NCI-H446 (cell line): ENCODE results near the gene FBXO21.
"Not testable (repeated sequence)": the region's sequence is repeated elsewhere in the genome, so short reads cannot be mapped to it uniquely, and the experiment has no call there.

Source experiments
- DNase-seq, 2 experiments: peaks; one replicate each; lab custom pipeline; 2025; lab: John Stamatoyannopoulos, UW

The FBXO21 gene, protein sequence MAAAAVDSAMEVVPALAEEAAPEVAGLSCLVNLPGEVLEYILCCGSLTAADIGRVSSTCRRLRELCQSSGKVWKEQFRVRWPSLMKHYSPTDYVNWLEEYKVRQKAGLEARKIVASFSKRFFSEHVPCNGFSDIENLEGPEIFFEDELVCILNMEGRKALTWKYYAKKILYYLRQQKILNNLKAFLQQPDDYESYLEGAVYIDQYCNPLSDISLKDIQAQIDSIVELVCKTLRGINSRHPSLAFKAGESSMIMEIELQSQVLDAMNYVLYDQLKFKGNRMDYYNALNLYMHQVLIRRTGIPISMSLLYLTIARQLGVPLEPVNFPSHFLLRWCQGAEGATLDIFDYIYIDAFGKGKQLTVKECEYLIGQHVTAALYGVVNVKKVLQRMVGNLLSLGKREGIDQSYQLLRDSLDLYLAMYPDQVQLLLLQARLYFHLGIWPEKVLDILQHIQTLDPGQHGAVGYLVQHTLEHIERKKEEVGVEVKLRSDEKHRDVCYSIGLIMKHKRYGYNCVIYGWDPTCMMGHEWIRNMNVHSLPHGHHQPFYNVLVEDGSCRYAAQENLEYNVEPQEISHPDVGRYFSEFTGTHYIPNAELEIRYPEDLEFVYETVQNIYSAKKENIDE

DNA sequence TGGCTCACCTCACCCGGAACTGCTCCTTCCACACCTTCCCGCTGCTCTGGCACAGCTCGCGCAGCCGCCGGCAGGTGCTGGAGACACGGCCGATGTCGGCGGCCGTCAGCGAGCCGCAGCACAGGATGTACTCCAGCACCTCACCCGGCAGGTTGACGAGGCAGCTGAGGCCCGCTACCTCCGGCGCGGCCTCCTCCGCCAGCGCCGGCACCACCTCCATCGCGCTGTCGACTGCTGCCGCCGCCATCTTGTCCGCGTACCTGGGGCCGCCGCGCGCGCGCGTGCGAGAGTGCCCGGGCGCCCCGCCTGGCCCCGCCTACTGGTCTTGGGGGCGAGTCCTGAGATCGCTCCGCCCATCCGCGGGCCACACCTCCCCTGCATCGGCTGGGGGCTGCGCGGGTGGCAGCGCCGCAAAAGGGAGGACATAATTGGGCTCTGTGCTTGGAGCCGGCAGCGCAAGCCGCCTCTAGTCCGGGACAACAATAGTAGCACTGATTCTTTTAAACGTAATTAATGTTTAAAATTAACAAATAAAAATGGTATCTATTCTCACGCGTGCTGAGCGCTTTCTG is at the start of gene FBXO21:
Gene FBXO21 (minus strand): TSS at position 261 of the 572 bp plus-strand sequence. CDS start 14 bp downstream, at position 247.
- DNase-seq = peak; percentile 59 to 93

DNA sequence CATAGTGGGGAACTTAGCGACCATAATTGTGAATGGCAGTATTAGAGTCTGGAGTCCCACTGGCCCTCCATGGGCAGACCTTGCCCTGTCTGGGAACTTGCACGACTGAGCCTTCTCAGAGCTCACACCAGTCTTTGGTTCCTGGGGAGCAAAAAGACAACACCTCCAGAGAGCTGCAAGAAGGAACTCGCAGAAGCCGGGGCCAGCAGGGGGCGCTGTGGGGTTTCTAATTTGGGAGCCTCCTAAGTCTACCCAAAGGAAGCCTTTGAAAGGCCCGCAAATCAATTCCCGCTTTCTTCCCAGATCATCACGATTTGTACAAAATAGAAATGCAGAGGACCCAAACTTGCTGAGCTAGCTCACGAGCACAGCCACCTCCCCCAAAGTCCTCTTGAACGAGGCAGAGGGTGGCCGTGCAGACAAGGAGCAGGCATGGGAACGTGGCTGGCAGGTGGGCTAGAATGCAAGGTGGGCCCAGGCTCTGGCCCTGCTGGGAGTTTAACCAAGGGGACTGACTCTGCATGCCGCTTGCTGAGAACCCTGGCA is 46.3 kb upstream of the FBXO21 start:
- DNase-seq = peak; percentile 19 to 68

DNA sequence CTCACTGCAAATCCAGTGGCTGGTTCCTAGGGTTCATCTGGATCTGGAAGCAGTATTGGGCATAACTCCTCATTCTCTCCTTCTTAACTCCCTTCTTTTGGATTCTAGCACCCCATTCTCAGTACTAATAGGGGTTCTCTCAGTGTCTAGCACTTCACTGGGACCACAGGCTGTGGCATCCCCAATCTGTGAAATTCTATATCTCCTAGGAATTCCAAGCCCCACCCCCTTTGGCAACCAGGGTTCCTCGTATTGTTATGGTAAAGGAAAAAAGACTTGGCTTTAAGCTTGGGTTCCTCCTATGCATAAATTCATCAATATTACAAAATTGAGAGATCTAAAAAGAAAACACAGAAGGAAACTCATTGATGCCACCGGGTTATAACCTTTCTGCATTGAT is 45.0 kb upstream of the FBXO21 start:
- DNase-seq = no peak

DNA sequence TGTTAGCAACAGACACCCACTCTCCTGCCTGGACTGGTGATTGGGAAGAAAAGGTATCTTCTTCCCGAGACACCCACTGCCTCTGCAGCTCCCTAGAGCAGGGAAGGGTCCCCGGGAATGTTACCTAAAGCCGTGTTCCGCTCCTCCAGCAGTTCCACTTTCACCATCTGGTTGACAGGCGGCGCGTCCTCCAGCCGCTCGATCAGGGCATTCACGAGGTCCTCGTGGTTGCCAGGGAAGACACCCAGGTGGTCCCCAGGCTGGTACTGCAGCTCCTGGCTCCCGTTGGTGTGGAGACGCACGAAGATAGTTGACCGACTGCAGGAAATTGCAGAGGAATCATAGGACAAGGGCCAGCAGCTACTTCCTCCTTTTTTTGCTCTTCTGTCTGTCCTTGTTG is 44.2 kb upstream of the FBXO21 start:
- no peak for DNase-seq

DNA sequence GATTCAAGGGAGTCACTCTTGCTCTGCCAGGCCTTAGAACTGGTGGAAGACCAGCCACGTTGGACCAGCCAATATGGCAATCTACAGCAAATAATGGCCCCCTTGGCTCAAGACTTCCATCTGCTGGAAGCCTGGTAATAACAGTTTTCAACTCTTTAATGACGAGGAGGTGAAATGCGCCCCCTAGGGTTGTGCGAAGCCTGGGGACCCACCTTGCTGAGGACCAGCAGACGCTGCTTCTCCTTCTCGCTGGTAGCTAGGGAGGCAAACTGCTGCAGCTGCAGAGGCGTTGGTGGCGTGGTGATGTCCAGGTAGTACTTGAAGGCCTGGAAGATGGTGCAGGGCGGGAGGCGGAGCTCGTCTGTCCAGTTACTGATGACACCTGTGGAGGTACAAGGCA is 41.5 kb upstream of the FBXO21 start:
- no peak for DNase-seq

DNA sequence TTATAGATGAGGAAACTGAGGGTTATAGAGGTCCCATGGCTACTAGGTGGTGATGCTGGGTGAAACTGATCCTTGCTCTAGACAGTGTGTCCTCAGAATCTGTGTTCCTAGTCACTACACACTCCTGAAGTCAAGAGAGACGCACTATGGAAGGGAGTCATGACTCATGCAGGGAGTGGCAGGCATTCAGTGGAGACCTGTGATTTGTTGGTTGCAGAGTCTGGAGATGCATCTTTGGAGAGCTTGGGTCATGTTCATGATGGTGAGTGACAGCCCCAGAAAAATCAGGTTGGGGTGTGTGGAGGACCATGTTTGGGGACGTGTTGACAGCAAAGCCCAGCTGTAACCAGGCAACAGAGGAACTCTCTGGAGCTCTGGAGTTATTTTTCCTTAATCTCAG is 38.0 kb upstream of the FBXO21 start:
- no peak for DNase-seq

DNA sequence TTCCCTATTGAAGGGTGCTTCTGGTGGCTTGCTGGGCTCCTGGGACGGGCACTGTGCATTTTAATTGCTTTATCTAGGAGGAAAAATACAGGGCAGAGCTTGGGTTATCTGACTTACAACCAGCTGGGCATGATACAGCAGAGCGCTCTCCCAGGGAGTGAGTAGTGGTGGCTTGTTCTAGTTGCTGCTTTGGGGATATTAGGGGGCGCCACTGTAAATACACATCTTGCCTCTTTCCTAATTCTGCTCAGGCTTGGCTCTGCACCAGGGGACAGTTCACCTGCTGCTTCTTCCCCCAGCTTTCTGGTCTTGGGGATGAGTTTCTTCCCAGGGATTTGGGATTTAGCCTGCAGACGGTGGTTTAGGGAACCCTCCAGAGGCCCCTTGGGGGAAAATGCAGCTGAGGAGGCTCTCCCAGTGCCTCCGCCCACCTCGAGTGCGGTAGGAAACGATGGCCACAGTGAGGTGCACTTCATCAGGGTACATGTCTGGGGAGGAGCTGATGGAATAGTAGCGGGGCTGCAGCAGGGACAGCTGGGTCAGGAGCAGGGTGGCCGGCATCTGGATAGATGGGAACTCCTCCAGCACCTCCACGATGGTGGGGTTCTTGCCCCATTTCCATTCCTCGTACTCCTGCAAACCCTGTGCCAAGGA is 36.9 kb upstream of the FBXO21 start:
- no peak for DNase-seq

DNA sequence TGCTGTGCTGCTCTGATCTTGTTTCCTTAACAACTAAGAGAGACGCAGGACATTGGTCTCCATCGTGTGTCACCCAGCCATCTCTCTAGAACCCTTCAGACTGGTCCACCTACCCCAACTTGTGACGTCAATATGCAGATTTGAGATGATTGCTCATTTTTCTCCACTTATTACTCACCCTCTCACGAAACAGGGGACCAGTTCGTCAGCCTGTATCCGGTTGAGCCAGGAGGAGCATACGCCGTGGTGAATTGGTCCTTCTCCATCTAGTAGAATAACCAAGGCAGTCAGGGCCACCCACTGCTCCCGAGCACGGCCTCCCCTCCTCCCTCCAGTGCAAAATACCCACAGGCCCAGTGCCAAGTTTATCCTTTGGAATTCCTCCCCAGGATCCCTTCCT is 36.2 kb upstream of the FBXO21 start:
- DNase-seq = no peak

DNA sequence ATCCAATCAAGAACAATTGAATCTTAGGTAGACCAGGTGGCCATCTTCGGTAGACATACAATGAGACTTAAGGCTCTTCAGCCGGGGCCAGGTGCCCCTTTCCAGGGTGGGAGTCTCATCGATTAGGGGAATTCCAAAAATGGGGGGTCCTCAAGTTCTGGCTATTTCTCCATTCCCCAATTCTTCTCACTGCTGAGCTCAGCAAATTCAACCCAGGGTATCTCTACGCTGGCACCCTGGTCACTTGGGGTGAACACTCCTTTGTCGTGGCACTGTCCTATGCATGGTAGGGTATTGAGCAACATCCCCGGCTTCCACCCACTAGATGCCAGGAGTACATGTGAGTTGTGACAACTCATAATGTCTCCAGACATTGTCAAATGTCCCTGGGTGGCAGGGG is 34.9 kb upstream of the FBXO21 start:
- DNase-seq = no peak

DNA sequence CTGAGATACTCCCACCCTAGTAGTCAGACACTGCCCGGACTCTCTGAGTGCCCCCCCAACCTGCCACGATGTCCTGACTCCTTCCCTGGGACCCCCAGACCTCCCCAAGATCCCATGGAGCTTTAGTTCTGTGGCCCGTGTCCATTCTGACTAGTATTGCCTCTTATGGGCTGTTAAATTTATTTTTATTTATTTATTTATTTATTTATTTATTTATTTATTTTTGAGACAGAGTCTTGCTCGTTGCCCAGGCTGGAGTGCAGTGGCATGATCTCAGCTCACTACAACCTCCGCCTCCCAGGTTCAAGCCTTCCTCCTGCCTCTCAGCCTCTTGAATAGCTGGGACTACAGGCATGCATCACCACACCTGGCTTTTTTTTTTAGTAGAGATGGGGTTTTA is 30.7 kb upstream of the FBXO21 start:
- DNase-seq = not testable (repeated sequence)

DNA sequence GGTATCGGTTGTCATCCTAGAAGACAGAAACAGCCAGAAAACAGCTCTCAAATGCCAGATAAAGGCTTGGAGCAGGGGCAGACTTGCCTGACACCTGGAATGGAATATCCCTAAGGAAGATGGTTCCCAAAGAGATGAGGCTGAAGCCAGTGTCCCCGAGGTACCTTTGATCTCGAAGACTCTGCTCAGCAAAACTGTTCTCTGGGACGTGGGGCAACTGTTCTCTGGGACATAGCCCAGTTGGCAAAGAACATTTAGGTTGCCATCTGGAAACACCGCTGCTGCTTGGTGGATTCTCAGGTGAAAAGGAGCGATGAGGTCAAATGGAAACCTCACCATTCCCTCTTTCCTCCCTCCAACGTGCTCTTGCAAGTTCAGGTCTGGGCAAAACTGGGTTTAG is 27.9 kb upstream of the FBXO21 start:
- DNase-seq = no peak

DNA sequence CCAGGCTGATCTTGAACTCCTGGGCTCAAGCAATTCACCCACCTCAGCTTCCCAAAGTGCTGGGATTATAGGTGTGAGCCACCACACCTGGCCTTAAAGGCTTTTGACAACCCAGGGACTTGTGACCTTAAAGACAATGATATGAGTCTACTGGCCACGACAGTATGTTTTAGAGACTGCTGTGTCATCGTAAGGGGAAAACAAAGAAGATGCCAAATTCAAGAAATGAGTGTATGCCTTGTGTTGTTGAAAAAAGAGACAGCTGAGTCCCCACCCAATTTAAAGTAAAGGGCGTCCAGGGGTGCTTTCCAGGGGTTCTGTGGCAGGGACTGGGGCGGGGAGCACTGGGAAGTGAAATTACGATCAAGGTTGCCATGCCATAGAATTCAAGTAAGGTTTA is 26.4 kb upstream of the FBXO21 start:
- no peak for DNase-seq

DNA sequence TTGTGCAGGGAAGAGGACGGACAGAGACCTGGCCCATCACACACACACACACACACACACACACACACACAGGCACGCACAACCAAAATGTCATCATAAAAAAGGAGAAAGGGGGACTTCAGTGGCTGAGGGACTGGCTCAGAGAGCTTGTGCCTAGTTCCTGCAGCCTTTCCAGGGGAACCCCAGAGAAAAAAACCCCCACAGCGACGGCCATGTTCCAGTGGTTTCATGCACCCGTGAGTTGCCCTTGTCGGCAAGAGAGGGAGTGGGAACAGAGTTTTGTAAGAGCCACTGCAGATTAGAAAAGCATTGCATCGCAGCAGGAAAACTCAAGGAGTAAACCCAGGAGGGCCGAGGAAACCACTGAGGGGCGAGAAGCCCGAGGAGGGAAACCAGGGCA is 24.5 kb upstream of the FBXO21 start:
- DNase-seq = no peak

DNA sequence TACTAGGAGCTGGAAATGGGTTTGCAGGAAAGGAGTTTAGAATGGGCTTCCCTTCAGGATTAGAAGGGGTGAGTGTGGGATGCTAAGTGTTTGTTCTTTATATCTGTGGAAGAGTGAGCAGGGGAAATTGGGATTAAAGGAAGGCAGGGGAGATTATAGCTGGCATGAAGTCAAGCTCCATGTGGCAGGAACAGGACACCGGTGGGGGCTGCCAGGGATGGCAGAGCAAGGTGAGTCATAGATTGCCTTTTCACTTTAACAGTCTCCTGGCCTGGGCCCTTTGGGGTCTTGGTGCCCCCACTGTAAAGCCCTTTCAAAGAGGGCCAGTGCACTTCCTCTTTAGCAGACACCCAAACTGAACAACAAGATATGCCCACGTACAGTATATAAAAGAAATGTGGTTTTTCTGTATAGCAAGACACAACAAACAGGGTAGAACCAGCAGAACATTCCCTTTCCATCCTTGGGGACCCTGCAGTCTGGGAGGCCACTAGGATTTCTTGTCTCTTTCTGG is 23.1 kb upstream of the FBXO21 start:
- DNase-seq = no peak

DNA sequence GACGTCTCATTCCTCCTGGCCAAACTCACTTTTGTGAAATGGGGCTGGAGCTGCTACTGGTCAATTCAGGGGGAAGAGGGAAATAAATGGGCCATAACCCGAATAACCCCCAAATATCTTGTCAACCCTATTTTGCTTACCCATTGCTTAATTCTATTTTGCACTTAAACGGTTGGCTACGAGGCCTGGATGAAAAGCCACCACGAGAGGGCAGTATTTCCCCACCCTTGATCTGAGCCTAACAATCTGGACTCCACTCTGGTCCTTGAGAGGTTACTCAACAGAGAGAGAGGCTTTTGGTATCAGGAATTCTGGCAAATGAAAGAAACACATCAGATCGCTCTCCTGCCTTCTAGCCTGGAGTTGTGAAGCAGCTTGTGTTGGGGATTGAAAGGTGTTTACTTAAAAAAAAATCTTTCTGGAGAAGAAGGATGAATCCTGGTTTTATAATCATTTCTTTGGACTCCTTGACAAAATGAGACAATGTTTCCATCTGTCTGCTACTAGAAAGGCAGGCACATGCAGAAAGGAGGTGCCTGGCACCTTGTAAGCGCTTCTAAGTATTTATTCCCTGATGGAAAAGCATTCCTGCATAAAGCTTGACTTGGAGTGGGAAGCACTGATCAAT is 22.4 kb upstream of the FBXO21 start:
- DNase-seq = peak; percentile 70 to 73

DNA sequence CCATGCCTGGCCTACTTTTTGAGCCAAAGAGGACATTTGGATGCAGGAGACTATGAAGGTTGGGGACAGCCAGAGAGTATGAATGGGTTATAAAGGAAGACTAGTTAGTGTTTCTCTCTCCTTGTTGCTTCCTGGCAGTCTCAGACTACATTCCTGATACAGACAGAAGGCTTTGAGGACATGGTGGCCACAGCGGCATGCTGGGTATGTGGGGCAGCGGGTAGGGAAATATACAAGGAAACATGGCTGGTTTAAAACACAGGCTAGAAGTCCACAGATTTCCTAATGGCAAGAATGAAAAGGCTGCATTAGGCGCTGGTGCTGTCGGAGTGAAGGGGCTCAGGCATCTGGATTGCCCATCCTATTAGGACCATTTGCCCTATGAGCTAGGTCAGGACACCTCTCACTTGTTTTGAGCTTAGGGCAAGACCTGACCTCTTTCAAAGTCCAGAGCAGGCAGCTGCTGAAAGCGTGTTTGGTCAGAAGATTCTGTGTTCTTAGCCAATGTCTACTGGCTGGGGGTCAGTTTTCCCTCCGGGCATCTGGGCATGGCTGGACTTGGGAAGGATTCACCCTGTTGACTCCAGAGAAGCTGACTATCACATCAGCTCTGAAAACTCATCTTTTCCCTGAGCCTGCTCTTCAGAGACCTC is 20.1 kb upstream of the FBXO21 start:
- DNase-seq = no peak

DNA sequence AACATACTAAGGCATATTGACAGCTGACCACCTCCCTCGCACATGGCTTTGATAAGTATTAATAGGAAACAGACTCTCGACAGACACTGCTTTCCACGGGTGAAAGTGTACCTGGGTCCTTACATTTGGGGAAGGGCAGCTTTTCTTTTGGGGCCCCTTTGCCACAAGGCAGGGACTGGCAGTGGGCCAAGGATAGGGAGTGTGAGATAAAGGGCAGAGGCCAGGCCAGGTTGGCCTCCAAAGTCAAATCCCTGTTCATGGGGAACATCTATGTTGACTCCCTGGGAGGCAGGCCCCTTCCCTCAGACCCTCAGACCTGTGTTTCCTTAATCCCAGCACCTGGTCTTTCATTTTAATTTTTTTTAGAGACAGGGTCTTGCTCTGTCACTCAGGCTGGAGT is 19.4 kb upstream of the FBXO21 start:
- DNase-seq = no peak

DNA sequence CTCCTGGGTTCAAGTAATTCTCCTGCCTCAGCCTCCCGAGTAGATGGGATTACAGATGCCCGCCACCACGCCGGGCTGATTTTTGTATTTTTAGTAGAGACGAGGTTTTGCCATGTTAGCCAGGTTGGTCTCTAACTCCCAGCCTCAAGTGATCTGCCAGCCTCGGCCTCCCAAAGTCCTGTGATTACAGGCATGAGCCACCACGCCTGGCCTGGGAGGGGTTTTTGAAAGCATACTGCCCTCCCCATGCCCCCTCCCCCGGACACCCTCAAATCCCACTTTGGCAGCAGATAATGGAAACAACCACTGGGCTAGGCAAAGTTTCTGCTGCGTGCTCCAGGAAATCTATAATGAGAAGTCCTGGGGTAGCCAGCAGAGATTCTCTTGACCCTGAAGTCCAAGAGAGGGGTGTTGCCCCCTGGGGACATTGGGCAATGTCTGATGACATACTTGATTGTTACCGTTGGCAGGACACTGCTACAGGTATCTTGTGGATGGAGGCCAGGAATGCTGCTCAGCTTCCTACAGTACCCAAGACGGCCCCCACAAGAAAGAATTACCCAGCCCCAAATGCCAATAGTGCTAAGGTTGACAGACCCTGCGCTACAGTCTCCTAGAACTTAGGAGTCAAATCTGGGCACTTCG is 18.7 kb upstream of the FBXO21 start:
- no peak for DNase-seq

DNA sequence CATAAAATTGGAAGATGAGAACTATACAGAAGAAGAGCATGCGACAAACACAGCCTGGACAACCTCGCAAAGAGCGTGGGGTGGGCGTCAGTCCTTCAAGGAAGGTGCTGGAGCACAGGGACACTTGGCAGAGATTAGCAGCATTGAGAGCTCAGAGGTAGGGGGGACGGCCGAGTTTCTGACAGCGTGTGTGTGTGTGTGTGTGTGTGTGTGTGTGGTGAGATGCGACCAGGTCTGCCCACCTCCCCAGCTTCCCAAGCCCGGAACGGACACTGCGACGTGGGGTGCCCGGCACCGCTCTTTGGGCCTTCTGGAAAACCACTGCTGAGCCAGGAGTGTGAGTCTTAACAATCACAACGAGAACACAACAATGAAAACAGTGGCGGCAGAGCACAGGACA is 17.9 kb upstream of the FBXO21 start:
- no peak for DNase-seq

DNA sequence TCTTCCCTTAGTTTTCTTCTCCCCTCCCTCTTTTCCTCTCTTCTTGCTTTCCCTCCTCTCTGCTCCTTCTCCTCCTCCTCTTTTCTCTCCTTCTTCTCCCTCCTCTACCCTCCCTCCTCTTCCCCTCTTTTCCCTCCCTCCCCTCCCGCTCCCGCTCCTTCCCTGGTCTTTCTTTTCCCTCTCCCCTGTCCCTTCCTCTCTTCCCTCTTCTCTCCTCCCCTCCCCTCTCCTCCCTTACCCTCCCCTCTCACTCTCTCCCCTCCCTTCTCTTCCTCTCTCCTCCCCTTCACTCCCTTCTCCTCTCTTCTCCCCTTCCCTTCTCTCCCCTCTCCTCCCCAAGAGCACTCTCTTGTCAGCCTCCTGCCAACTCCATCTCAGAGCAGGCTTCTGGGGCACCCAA is 17.4 kb upstream of the FBXO21 start:
- no peak for DNase-seq

DNA sequence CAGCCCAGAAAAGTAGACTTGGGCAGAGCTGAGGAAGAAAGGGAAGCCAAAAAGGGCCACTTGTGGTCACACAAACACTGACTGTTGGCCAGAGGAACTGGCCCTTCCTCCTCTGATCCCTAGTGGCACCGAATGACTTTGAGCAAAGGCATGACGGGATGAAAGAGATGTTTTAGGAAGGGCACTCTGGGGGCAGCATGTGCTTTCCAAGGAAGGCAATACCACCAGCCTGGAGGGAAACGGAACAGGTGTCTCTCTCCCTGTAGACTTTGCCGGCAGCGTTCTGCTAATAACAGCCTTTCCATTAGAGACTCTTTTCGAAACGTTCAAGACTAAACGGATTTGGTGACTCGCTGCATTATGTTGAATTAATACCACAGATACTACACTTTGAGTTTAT is 12.3 kb upstream of the FBXO21 start:
- DNase-seq = no peak
